Endothelial cell of umbilical vein (primary cell): ENCODE data around the gene GGACT.

Experiments used
- EZH2 ChIP-seq: IDR thresholded peaks from 2 replicates; pipeline ENCODE4 v1.6.1; 2012; ENCODE audit warnings: borderline replicate concordance, low read depth, mild to moderate bottlenecking, moderate library complexity, low read length, inconsistent platforms; ENCODE audit not compliant: severe bottlenecking
- FOS ChIP-seq: IDR thresholded peaks from 2 replicates; pipeline ENCODE4 v1.6.1; 2011; ENCODE audit warnings: mild to moderate bottlenecking, low read length, moderate library complexity, borderline replicate concordance; ENCODE audit not compliant: insufficient read depth
- JUN ChIP-seq: IDR thresholded peaks from 2 replicates; pipeline ENCODE4 v1.6.1; 2011; ENCODE audit warnings: borderline replicate concordance, low read depth; ENCODE audit not compliant: insufficient read length, insufficient read depth
- MAX ChIP-seq: IDR thresholded peaks from 2 replicates; pipeline ENCODE4 v1.6.1; 2011; ENCODE audit not compliant: insufficient read depth, insufficient read length
- MYC ChIP-seq: IDR thresholded peaks from one replicate; pipeline ENCODE4 v1.6.1; 2011; ENCODE audit warnings: mild to moderate bottlenecking, low read depth, low read length
- POLR2A ChIP-seq: IDR thresholded peaks from 2 replicates; pipeline ENCODE4 v1.6.1; 2012; ENCODE audit warnings: low read depth, mild to moderate bottlenecking, control low read depth, low read length
- POLR2AphosphoS5 ChIP-seq: IDR thresholded peaks from 2 replicates; pipeline ENCODE4 v1.6.1; 2012; ENCODE audit warnings: low read depth, mild to moderate bottlenecking, control low read depth, low read length, moderate library complexity; ENCODE audit not compliant: insufficient read depth
- TF ChIP-seq, protein P1 (sequence below), 2 donors: IDR thresholded peaks; 1 replicate in 1 of 2; 2 replicates in 1 of 2; pipeline ENCODE4 v1.5.1; 2011; ENCODE audit warnings: low read length in 2 of 2, mild to moderate bottlenecking in 2 of 2, moderate library complexity in 2 of 2, control low read depth in 1 of 2, inconsistent platforms in 1 of 2, low read depth in 1 of 2; ENCODE audit not compliant: insufficient read depth in 1 of 2; ENCODE audit errors: extremely low read depth in 1 of 2

DNA sequence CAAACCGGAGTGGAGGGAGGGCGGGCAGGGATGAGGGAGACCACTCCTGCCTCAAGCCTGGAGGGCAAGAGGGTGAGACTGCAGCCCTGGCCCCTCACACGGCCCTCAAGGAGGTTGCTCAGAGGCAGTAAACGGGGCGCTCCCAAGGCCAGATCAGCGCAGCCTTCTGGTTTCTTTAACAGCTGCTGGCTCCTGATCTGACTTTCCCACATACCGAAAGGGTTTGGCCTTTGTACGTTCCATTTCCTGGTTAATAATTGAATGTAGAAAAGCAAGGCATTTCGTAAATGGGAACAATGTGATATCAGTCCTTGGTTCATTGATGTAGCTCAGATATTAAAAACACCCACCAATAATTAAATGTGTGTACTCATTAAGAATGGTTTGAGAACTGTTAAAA is 71.5 kb downstream of the GGACT start:
- TF ChIP-seq POLR2AphosphoS5 (no peak), EZH2 (no peak), MYC (no peak), POLR2A (no peak), JUN (no peak), MAX (no peak), FOS (no peak)
- TF ChIP-seq, protein P1, sequence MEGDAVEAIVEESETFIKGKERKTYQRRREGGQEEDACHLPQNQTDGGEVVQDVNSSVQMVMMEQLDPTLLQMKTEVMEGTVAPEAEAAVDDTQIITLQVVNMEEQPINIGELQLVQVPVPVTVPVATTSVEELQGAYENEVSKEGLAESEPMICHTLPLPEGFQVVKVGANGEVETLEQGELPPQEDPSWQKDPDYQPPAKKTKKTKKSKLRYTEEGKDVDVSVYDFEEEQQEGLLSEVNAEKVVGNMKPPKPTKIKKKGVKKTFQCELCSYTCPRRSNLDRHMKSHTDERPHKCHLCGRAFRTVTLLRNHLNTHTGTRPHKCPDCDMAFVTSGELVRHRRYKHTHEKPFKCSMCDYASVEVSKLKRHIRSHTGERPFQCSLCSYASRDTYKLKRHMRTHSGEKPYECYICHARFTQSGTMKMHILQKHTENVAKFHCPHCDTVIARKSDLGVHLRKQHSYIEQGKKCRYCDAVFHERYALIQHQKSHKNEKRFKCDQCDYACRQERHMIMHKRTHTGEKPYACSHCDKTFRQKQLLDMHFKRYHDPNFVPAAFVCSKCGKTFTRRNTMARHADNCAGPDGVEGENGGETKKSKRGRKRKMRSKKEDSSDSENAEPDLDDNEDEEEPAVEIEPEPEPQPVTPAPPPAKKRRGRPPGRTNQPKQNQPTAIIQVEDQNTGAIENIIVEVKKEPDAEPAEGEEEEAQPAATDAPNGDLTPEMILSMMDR (IDR thresholded peaks at IDR 0.05; ENCODE audit: extremely low read depth in 1 of 2, insufficient read depth in 1 of 2, low read depth in 1 of 2, low read length in 2 of 2), result no peak
